K562 (cell line): Measurements from ENCODE around the gene RHD.
"Not testable (repeated sequence)": the region's sequence is repeated elsewhere in the genome, so short reads cannot be mapped to it uniquely, and the experiment has no call there.

ENCODE experiments used
- CHCHD3 ChIP-seq: fragments of 250-450 bp; sonication (Bioruptor Pico); IDR thresholded peaks from 2 replicates; pipeline ENCODE4 v2.1.2; 2022; ENCODE audit warnings: mild to moderate bottlenecking
- EZH2 ChIP-seq: IDR thresholded peaks from 2 replicates; pipeline ENCODE4 v1.6.1; 2012; ENCODE audit warnings: low read depth, mild to moderate bottlenecking, inconsistent platforms, low read length, borderline replicate concordance
- GATA2 ChIP-seq: sonication (generic); formaldehyde crosslinking; IDR thresholded peaks from 2 replicates; pipeline ENCODE4 v1.4.0; 2020; ENCODE audit warnings: mild to moderate bottlenecking, missing genetic modification reagents
- MAFK ChIP-seq: IDR thresholded peaks from 2 replicates; pipeline ENCODE4 v1.6.1; 2011; ENCODE audit warnings: low read length, improper control_type of control experiment
- PHF8 ChIP-seq: fragments of 200-600 bp; sonication (generic); IDR thresholded peaks from 2 replicates; pipeline ENCODE4 v1.6.1; 2012; ENCODE audit warnings: mixed run types, mild to moderate bottlenecking, inconsistent platforms, low read length, moderate library complexity, borderline replicate concordance
- POLR2A ChIP-seq: fragments of 450-650 bp; conservative IDR thresholded peaks from 2 replicates; pipeline ENCODE4 v1.6.1; 2016
- TAF1 ChIP-seq: IDR thresholded peaks from 2 replicates; pipeline ENCODE4 v1.6.1; 2011; ENCODE audit warnings: mild to moderate bottlenecking, low read length, moderate library complexity; ENCODE audit not compliant: insufficient read depth, control insufficient read depth, severe bottlenecking; ENCODE audit errors: extremely low read depth
- USF2 ChIP-seq: sonication (generic); formaldehyde crosslinking; IDR thresholded peaks from 2 replicates; pipeline ENCODE4 v1.5.0; 2020; ENCODE audit warnings: missing genetic modification reagents
- ZFX ChIP-seq: sonication (generic); formaldehyde crosslinking; IDR thresholded peaks from 2 replicates; pipeline ENCODE4 v1.8.0; 2022; ENCODE audit warnings: mild to moderate bottlenecking, missing genetic modification reagents, moderate library complexity
- ZSCAN29 ChIP-seq: fragments of 450-650 bp; IDR thresholded peaks from 2 replicates; pipeline ENCODE4 v1.6.1; 2017
- TF ChIP-seq, protein P1 (sequence below): fragments of 250-450 bp; sonication (Bioruptor Pico); IDR thresholded peaks from 2 replicates; pipeline ENCODE4 v1.8.0; 2021; ENCODE audit warnings: moderate library complexity, mild to moderate bottlenecking, inconsistent platforms
- TF ChIP-seq, protein P2 (sequence below): sonication (generic); formaldehyde crosslinking; IDR thresholded peaks from 2 replicates; pipeline ENCODE4 v1.4.0; 2020; ENCODE audit warnings: mild to moderate bottlenecking, missing genetic modification reagents

- TF ChIP-seq ZFX (CRISPR knock-in tag); EZH2; TAF1; USF2 (CRISPR knock-in tag); POLR2A; MAFK; PHF8; ZSCAN29; GATA2 (CRISPR knock-in tag); CHCHD3 (CRISPR knock-in tag): not testable (repeated sequence)
- TF ChIP-seq, protein P1, sequence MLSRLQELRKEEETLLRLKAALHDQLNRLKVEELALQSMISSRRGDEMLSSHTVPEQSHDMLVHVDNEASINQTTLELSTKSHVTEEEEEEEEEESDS (CRISPR knock-in tag): not testable (repeated sequence)
- TF ChIP-seq, protein P2, sequence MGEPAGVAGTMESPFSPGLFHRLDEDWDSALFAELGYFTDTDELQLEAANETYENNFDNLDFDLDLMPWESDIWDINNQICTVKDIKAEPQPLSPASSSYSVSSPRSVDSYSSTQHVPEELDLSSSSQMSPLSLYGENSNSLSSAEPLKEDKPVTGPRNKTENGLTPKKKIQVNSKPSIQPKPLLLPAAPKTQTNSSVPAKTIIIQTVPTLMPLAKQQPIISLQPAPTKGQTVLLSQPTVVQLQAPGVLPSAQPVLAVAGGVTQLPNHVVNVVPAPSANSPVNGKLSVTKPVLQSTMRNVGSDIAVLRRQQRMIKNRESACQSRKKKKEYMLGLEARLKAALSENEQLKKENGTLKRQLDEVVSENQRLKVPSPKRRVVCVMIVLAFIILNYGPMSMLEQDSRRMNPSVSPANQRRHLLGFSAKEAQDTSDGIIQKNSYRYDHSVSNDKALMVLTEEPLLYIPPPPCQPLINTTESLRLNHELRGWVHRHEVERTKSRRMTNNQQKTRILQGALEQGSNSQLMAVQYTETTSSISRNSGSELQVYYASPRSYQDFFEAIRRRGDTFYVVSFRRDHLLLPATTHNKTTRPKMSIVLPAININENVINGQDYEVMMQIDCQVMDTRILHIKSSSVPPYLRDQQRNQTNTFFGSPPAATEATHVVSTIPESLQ (CRISPR knock-in tag): not testable (repeated sequence)
These were observed 5.6 kb upstream of the RHD start for GRCh38 chr1:25266554-25267287.
